Neural progenitor cell (in vitro differentiated cells): ENCODE data around the gene CCND2. TPM values are rescaled to one million over a fixed set of nuclear protein-coding genes. Genes with fewer than 3 reads are reported as not detected.

Experiments used
- DNase-seq: peaks from one replicate; pipeline ENCODE4 v3.0.0-alpha.2; 2016; ENCODE audit warnings: low spot score
- H2AFZ ChIP-seq: fragments of 200-600 bp; sonication (generic); replicated peaks from 2 replicates; pipeline ENCODE4 v1.6.1; 2016; ENCODE audit warnings: antibody characterized with exemption
- H3F3A ChIP-seq: fragments of 200-600 bp; sonication (generic); 2 replicates; pipeline ENCODE4 v1.6.1; 2016; ENCODE audit warnings: antibody characterized with exemption, low read depth
- H3K27ac ChIP-seq: fragments of 200-600 bp; sonication (generic); 2 replicates; pipeline ENCODE4 v1.5.1; 2016; ENCODE audit warnings: mild to moderate bottlenecking
- H3K27me3 ChIP-seq: fragments of 200-600 bp; sonication (generic); 2 replicates; pipeline ENCODE4 v1.6.1; 2016; ENCODE audit warnings: mild to moderate bottlenecking, moderate library complexity
- H3K36me3 ChIP-seq: fragments of 200-600 bp; sonication (generic); 2 replicates; pipeline ENCODE4 v1.5.1; 2016
- H3K4me1 ChIP-seq: fragments of 200-600 bp; sonication (generic); 2 replicates; pipeline ENCODE4 v1.6.1; 2016; ENCODE audit warnings: mixed run types
- H3K4me2 ChIP-seq: fragments of 200-600 bp; sonication (generic); 2 replicates; pipeline ENCODE4 v1.6.1; 2016
- H3K4me3 ChIP-seq: fragments of 200-600 bp; sonication (generic); 2 replicates; pipeline ENCODE4 v1.5.1; 2016
- H3K79me2 ChIP-seq: fragments of 200-600 bp; sonication (generic); 2 replicates; pipeline ENCODE4 v1.6.1; 2016; ENCODE audit warnings: low read depth
- H3K9ac ChIP-seq: fragments of 200-600 bp; sonication (generic); 2 replicates; pipeline ENCODE4 v1.6.1; 2016
- H3K9me3 ChIP-seq: fragments of 200-600 bp; sonication (generic); 2 replicates; pipeline ENCODE4 v1.5.1; 2016; ENCODE audit warnings: low read depth
- H4K20me1 ChIP-seq: fragments of 200-600 bp; sonication (generic); 2 replicates; pipeline ENCODE4 v1.6.1; 2016; ENCODE audit warnings: low read depth
- H3K27ac Mint-ChIP-seq: 3 replicates; pipeline ENCODE4 v1.8.0; 2021; ENCODE audit warnings: mixed read lengths
- H3K27me3 Mint-ChIP-seq: 2 replicates; pipeline ENCODE4 v1.8.0; 2022; ENCODE audit warnings: low read depth, mild to moderate bottlenecking, inconsistent platforms, moderate library complexity, mixed read lengths; ENCODE audit not compliant: insufficient read depth
- H3K36me3 Mint-ChIP-seq: 3 replicates; pipeline ENCODE4 v1.8.0; 2021; ENCODE audit warnings: mixed read lengths
- H3K4me1 Mint-ChIP-seq: 3 replicates; pipeline ENCODE4 v1.8.0; 2021; ENCODE audit warnings: mixed read lengths
- H3K4me3 Mint-ChIP-seq: 3 replicates; pipeline ENCODE4 v1.8.0; 2021; ENCODE audit warnings: mild to moderate bottlenecking, moderate library complexity, mixed read lengths
- H3K9me3 Mint-ChIP-seq: 3 replicates; pipeline ENCODE4 v1.8.0; 2020; ENCODE audit warnings: mixed read lengths
- EZH2 ChIP-seq: fragments of 200-600 bp; sonication (generic); IDR thresholded peaks from 2 replicates; pipeline ENCODE4 v1.6.1; 2017; ENCODE audit warnings: antibody characterized with exemption, mild to moderate bottlenecking, moderate library complexity
- EZH2phosphoT487 ChIP-seq: fragments of 200-600 bp; sonication (generic); IDR thresholded peaks from 2 replicates; pipeline ENCODE4 v1.6.1; 2017; ENCODE audit warnings: antibody characterized with exemption
- total RNA-seq: library from RNA; depleted of rRNA; stranded (reverse); fragments of >200 nt; gene quantifications from 2 replicates; pipeline ENCODE4 v1.2.3, GENCODE V29; 2015; ENCODE audit warnings: low replicate concordance
- TF ChIP-seq, protein P1 (sequence below): fragments of 200-600 bp; sonication (generic); IDR thresholded peaks from 2 replicates; pipeline ENCODE4 v1.5.1; 2017; ENCODE audit warnings: antibody characterized with exemption, mild to moderate bottlenecking

The CCND2 gene
- total RNA-seq, 1 donor from 2014 or later: 95.8 TPM

DNA sequence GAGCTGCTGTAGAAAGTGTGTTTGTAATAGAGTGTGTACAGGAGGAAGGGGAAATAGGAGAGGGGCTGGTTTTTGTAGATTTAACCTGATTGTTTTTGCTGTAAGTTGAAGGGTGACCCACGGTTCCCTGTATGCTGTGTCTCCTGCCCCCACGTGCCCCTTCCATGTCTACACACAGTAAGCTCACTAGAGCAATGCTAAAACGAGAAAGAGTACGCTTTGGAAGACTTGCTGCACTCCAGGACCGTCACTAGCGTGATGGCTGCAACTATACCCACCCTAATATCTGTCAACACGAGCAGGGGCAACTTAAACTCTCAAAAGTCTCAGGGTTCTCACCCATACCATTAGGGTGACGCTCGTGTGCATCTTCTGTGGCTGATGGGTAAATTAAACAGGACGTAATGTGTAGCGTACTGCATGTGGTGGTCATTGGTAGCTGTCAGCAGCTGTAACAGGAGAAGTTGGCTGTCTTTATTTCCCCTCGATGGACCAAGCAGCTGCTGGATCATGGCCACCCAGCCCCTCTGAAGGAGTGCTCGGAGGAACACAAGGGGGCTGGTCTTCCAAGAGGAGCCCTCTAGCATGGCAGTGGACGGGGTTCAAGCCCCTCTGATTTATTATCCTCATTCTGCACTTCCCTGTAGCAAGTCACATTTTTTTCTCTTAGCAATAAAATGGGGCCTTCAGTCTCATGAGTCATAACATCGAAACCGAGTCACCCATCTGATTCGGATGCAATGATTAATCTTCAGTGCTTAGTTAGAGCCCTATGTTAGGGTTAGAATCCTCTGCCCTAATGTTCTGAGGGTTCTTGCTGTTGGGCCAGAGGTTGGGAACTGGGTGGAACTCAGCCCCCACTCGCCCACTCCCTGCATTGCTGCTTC lies 14.0 kb downstream of the CCND2 start:
- H3K27ac ChIP-seq: no peak overlapping the region
- Mint-ChIP-seq H3K27ac (peak overlapping the region; percentile 89), H3K36me3 (peaks cover 75% of the 10 kb centered on the region), H3K27me3 (peaks cover 8% of the 10 kb centered on the region), H3K4me1 (peaks cover 81% of the 10 kb centered on the region), H3K9me3 (no peaks in the 10 kb centered on the region), H3K4me3 (peak overlapping the region; percentile 22)
- no peak for DNase-seq
- no peaks in the 10 kb centered on the region for H3K36me3 ChIP-seq
- peaks cover 29% of the 10 kb centered on the region for H3K79me2 ChIP-seq
- H3K9ac ChIP-seq: no peak overlapping the region
- H3K4me2 ChIP-seq: no peak overlapping the region
- H4K20me1 ChIP-seq: peaks cover 96% of the 10 kb centered on the region
- no peak overlapping the region for H3K4me3 ChIP-seq
- no peaks in the 10 kb centered on the region for H3K9me3 ChIP-seq
- H2AFZ ChIP-seq: no peak overlapping the region
- H3K4me1 ChIP-seq: peaks cover 24% of the 10 kb centered on the region
- TF ChIP-seq EZH2phosphoT487: no peak
- TF ChIP-seq, protein P1, sequence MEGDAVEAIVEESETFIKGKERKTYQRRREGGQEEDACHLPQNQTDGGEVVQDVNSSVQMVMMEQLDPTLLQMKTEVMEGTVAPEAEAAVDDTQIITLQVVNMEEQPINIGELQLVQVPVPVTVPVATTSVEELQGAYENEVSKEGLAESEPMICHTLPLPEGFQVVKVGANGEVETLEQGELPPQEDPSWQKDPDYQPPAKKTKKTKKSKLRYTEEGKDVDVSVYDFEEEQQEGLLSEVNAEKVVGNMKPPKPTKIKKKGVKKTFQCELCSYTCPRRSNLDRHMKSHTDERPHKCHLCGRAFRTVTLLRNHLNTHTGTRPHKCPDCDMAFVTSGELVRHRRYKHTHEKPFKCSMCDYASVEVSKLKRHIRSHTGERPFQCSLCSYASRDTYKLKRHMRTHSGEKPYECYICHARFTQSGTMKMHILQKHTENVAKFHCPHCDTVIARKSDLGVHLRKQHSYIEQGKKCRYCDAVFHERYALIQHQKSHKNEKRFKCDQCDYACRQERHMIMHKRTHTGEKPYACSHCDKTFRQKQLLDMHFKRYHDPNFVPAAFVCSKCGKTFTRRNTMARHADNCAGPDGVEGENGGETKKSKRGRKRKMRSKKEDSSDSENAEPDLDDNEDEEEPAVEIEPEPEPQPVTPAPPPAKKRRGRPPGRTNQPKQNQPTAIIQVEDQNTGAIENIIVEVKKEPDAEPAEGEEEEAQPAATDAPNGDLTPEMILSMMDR: no peak
- no peak for TF ChIP-seq EZH2
- peaks cover 13% of the 10 kb centered on the region for H3F3A ChIP-seq
- no peaks in the 10 kb centered on the region for H3K27me3 ChIP-seq

DNA sequence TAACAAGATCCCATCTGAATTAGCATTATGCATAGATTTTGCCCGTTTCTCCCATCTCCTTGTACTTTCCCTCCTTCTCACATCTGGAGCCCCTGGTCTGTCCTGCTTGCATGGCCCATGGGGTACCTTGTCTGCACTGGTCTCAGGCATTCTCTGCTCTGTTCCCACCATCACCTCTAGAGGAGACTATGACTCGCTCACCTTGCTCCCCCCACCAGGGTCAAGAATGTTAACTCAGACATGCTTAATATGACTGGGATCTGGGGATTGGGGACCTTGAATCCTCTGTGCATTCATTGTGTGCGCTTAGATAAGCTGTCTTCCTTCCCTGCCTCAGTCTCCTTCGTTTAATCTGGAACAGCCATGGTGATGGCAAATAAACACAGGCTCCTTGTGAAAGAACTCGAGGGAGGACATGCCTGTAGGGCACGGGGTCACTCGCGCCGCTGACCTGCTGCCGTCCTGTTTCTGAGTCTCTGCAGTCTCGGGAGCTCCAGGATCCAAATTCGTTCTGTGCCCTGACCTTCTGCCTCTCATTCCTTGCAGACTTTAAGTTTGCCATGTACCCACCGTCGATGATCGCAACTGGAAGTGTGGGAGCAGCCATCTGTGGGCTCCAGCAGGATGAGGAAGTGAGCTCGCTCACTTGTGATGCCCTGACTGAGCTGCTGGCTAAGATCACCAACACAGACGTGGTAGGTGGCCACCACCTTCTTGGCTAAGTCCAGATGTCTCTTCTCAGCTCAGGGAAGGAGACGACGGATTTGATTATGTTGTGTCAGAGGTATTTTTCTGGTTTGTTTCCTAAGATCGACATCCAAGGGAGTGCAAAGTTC lies 15.0 kb downstream of the CCND2 start:
- H3K27ac ChIP-seq: peak overlapping the region; percentile 18
- H4K20me1 ChIP-seq: peaks cover 96% of the 10 kb centered on the region
- H2AFZ ChIP-seq: no peak overlapping the region
- peaks cover 35% of the 10 kb centered on the region for H3K79me2 ChIP-seq
- peaks cover 85% of the 10 kb centered on the region for H3K4me1 Mint-ChIP-seq
- H3K36me3 Mint-ChIP-seq: peaks cover 73% of the 10 kb centered on the region
- H3F3A ChIP-seq: peaks cover 23% of the 10 kb centered on the region
- H3K9me3 ChIP-seq: no peaks in the 10 kb centered on the region
- TF ChIP-seq EZH2 (no peak), EZH2phosphoT487 (no peak)
- TF ChIP-seq, protein P1: no peak
- H3K4me3 ChIP-seq: no peak overlapping the region
- H3K4me2 ChIP-seq: peak overlapping the region; percentile 24
- H3K9ac ChIP-seq: no peak overlapping the region
- peaks cover 34% of the 10 kb centered on the region for H3K4me1 ChIP-seq
- peaks cover 8% of the 10 kb centered on the region for H3K27me3 Mint-ChIP-seq
- H3K36me3 ChIP-seq: no peaks in the 10 kb centered on the region
- no peak for DNase-seq
- H3K27me3 ChIP-seq: no peaks in the 10 kb centered on the region
- peak overlapping the region; percentile 89 for H3K27ac Mint-ChIP-seq
- no peaks in the 10 kb centered on the region for H3K9me3 Mint-ChIP-seq
- peak overlapping the region; percentile 69 for H3K4me3 Mint-ChIP-seq

DNA sequence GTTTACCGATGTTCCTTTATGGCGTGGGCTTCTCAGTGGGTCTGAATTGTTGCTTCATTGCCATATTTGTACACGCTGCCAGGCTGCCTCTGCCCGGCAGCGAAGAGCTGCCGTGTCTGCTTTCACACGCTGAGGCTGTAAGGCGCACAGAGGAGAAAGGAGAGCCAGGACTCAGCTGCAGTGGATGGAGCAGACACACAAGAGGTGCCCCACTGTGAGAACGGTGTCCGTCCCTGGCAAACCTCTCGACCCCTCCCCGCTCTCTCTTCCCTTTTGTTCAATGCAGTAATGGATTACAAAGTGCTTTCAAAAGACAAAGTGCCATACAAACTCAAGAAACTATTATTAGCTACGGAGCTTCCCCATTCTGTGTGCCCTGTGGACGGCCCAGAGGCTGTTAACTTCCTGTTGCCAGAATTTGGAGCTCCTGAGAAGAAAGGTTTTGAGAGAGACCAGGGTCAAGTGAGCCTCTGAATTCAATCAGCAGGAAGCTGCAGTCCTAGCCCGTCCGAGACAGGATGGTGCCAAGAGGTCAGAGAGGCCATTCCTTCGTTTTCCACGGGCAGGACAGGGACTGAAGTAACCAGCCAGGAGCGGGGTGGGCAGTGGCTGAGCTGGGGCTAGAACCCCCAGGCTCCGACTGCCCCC lies 15.8 kb downstream of the CCND2 start:
- Histone ChIP-seq H3K4me2 (peak overlapping the region; percentile 24), H3K27me3 (no peaks in the 10 kb centered on the region), H3F3A (peaks cover 29% of the 10 kb centered on the region), H3K4me1 (peaks cover 42% of the 10 kb centered on the region), H4K20me1 (peaks cover 96% of the 10 kb centered on the region), H3K79me2 (peaks cover 38% of the 10 kb centered on the region), H2AFZ (no peak overlapping the region), H3K36me3 (no peaks in the 10 kb centered on the region), H3K9ac (no peak overlapping the region), H3K9me3 (no peaks in the 10 kb centered on the region), H3K27ac (peak overlapping the region; percentile 18), H3K4me3 (no peak overlapping the region)
- H3K4me3 Mint-ChIP-seq: peak overlapping the region; percentile 69
- peaks cover 8% of the 10 kb centered on the region for H3K27me3 Mint-ChIP-seq
- peak; percentile 69 for DNase-seq
- no peaks in the 10 kb centered on the region for H3K9me3 Mint-ChIP-seq
- H3K27ac Mint-ChIP-seq: peak overlapping the region; percentile 89
- TF ChIP-seq EZH2: no peak
- TF ChIP-seq, protein P1: no peak
- TF ChIP-seq EZH2phosphoT487: no peak
- H3K4me1 Mint-ChIP-seq: peaks cover 86% of the 10 kb centered on the region
- H3K36me3 Mint-ChIP-seq: peaks cover 72% of the 10 kb centered on the region
